NCI-H2029 (cell line): ENCODE results near the gene GSG1L.
"Not testable (repeated sequence)": the region's sequence is repeated elsewhere in the genome, so short reads cannot be mapped to it uniquely, and the experiment has no call there.

Experiments
- DNase-seq: peaks from one replicate; lab custom pipeline; 2025; lab: John Stamatoyannopoulos, UW

The GSG1L gene

GRCh38 chr16:27945233-27945973 lies 118.1 kb downstream of the GSG1L start:
- DNase-seq: no peak

GRCh38 chr16:27943766-27944165 lies 119.7 kb downstream of the GSG1L start:
- DNase-seq: no peak

- DNase-seq: not testable (repeated sequence)
Measured at GRCh38 chr16:27942071-27942470, 121.4 kb downstream of the GSG1L start.

- DNase-seq: no peak
Measured at GRCh38 chr16:27935076-27935475, 128.4 kb downstream of the GSG1L start.

- no peak for DNase-seq
Measured at GRCh38 chr16:27932542-27933135, 130.9 kb downstream of the GSG1L start.

GRCh38 chr16:27929818-27930217 lies 133.7 kb downstream of the GSG1L start:
- DNase-seq: no peak

GRCh38 chr16:27928542-27928941 lies 135.0 kb downstream of the GSG1L start:
- DNase-seq: no peak

GRCh38 chr16:27927266-27927901 lies 136.1 kb downstream of the GSG1L start:
- DNase-seq: no peak

GRCh38 chr16:27925612-27926011 lies 137.9 kb downstream of the GSG1L start:
- no peak for DNase-seq

GRCh38 chr16:27924411-27925118 lies 138.9 kb downstream of the GSG1L start:
- DNase-seq: no peak

- DNase-seq: no peak
Measured at GRCh38 chr16:27923751-27924150, 139.8 kb downstream of the GSG1L start.

DNA sequence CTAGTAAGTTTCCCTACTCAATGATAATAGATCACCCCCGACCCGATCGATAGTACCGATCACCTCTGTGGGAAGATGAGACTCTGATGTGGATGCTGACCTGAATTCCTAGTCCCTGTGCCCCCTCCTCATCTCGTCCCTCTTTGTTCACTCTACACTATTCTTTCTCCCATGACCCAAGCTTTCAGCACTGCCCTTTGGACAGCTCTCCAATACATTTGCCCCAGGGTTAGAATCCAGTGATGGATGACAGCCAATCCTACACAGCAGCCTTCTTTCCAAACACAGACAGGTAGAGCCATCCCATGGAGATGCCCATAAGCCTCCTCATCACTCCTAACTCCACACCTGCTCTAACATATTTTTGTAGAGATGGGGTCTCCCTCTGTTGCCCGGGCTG lies 141.1 kb downstream of the GSG1L start:
- DNase-seq: no peak

- no peak for DNase-seq
Measured at GRCh38 chr16:27921134-27921533, 142.4 kb downstream of the GSG1L start.

DNA sequence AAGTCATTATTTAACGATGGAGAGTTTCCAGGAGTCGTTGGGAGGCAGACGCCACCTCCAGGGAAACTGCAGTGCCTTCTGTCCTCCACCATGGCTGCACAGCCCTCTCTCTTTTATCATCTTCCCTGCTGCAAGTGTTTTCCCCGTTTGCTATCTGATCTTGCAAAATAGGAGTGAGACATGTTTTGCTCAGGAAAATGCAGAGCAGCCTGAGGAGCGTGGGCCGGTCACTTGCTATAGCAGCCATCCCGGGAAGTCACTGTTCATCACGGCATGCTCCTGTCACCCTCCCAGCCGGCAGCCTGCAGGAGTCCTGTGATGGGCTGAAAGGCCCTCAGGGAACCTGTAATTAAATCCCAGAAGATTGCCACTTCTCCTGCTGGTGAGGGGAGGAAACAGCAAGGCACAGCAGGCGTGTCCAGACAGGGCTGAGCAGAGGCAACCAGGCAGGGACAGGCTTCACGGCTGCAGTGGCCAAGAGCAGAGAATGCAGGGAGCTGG lies 143.1 kb downstream of the GSG1L start:
- DNase-seq: no peak

DNA sequence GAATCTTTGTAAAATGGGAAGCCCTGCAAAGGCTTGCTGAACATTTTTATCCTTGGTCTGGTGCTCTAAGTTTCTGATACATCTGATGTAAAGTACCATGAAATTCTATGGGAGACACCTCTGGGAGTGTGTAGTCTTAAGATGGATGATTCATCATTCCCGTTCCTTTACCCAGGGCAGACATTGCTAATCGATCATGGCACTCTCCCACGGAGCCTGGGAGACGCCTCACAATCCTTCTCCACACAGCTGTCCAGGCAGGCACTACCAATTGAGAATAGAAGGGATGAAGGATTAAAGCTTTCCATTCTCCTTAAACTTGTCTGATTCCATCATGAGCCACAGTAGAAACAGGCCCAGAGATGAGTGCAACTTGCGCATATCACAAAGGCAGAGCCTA lies 144.8 kb downstream of the GSG1L start:
- no peak for DNase-seq

- DNase-seq: no peak
Measured at GRCh38 chr16:27917949-27918348, 145.6 kb downstream of the GSG1L start.

- no peak for DNase-seq
Measured at GRCh38 chr16:27911486-27911885, 152.0 kb downstream of the GSG1L start.

DNA sequence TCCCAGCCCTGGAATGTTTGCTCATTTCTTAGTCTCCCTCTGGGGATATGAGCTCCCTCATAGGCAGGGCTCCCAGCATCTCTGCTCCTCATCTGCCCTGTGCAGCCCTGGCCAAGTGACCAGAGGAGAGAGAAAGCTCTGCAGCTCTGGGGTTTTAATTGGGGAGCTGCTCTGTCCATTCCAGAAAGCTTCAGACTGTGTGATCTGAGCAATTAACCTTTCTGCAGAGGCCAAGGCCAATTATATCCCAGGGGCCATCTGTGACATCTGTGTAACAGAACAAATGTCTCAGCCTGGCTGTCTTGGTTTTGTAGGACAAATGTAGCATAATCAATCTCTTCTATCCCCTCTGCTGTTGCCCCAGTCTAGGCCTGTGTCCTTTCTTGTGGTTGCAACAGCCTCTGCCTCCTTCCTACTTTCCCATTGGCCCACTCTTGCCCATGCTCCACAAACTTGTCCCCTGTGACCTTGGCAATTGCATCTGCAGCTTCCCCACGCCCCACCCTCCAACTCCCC lies 156.0 kb downstream of the GSG1L start:
- DNase-seq: no peak

DNA sequence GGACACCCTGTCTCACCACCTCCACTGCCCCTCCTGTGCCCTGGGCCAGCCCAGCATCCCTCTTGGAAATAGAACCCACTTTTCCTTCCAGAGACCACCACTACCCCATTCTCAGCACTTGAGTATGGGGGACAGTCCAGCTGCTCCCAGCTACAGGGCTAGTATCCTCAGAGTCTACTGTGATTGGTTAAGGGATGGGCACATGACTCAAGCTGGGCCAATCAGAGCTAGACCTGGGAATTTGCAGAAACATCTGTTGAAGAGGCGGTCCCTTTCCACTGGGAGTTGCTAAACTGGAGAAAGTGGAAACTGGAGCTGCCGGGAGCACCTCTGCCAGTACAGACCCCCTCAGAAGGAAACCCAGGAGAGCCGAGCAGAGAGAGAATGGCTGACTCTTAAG lies 156.6 kb downstream of the GSG1L start:
- no peak for DNase-seq

DNA sequence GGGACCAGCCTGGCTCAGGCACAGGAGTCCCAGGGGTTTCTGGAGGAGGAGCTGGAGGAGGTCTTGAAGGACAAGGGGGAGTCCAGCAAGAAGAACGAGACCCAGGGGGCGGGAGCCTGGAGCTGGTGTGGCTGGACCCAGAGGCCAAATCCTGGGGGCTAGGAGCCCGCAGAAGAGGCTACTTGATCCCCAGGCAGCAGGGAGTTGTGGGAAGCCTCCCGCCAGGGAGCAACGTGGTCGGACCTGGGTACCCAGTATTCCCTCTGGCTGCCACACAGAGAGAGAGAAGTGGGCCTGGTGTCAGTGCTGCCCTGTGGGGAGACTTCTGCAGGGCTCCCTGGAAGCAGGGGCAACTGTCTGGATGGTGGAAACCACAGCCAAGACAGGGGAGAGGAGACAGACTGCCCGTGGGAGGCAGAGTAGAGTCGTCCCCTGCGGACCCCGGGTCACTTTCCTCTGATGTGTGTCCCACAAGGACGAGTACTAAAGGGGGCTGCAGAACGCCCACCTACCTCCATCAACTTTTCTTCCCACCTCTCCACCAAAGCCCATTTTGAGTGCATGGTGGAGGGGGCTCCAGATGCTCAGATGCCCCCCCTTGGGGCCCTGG lies 160.4 kb downstream of the GSG1L start:
- no peak for DNase-seq

GRCh38 chr16:27902551-27902950 lies 161.0 kb downstream of the GSG1L start:
- DNase-seq: no peak

- no peak for DNase-seq
Measured at GRCh38 chr16:27901956-27902355, 161.6 kb downstream of the GSG1L start.
